ENCODE measurements around the gene TRPM2. TPM values are rescaled to one million over a fixed set of nuclear protein-coding genes. Genes with fewer than 3 reads are reported as not detected.

Gene TRPM2
- total RNA-seq, 2 donors from 2014 or later = 2.7 to 26.1 TPM

GRCh38 chr21:44349416-44349846 is 4.0 kb upstream of the TRPM2 start:
- DNase-seq (no peak), ATAC-seq (no peak)
- Mint-ChIP-seq H3K27ac (no peak overlapping the region), H3K4me1 (peaks cover 21% of the 10 kb centered on the region), H3K4me3 (peak overlapping the region; percentile 43), H3K36me3 (ENCODE audit: low read depth) (no peaks in the 10 kb centered on the region), H3K27me3 (no peaks in the 10 kb centered on the region)
- H3K9me3 ChIP-seq (ENCODE audit: control insufficient read depth, low read length, poor library complexity, severe bottlenecking) = no peaks in the 10 kb centered on the region

- no peak overlapping the region for H3K27ac Mint-ChIP-seq
- peaks cover 27% of the 10 kb centered on the region for H3K4me1 Mint-ChIP-seq
- no peaks in the 10 kb centered on the region for H3K27me3 Mint-ChIP-seq
- ATAC-seq = no peak
- H3K36me3 Mint-ChIP-seq (ENCODE audit: low read depth) = no peaks in the 10 kb centered on the region
- H3K4me3 Mint-ChIP-seq = no peak overlapping the region
- H3K9me3 ChIP-seq (ENCODE audit: control insufficient read depth, low read length, poor library complexity, severe bottlenecking) = no peaks in the 10 kb centered on the region
- DNase-seq = no peak
Observed at GRCh38 chr21:44349847-44350772, 3.3 kb upstream of the TRPM2 start.

- H3K36me3 Mint-ChIP-seq (ENCODE audit: low read depth) = peaks cover 3% of the 10 kb centered on the region
- no peaks in the 10 kb centered on the region for H3K9me3 ChIP-seq (ENCODE audit: control insufficient read depth, low read length, poor library complexity, severe bottlenecking)
- no peak for ATAC-seq
- peaks cover 32% of the 10 kb centered on the region for H3K4me1 Mint-ChIP-seq
- H3K27me3 Mint-ChIP-seq = no peaks in the 10 kb centered on the region
- no peak overlapping the region for H3K27ac Mint-ChIP-seq
- no peak for DNase-seq
- no peak overlapping the region for H3K4me3 Mint-ChIP-seq
Observed at GRCh38 chr21:44350773-44351481, 2.5 kb upstream of the TRPM2 start.

DNA sequence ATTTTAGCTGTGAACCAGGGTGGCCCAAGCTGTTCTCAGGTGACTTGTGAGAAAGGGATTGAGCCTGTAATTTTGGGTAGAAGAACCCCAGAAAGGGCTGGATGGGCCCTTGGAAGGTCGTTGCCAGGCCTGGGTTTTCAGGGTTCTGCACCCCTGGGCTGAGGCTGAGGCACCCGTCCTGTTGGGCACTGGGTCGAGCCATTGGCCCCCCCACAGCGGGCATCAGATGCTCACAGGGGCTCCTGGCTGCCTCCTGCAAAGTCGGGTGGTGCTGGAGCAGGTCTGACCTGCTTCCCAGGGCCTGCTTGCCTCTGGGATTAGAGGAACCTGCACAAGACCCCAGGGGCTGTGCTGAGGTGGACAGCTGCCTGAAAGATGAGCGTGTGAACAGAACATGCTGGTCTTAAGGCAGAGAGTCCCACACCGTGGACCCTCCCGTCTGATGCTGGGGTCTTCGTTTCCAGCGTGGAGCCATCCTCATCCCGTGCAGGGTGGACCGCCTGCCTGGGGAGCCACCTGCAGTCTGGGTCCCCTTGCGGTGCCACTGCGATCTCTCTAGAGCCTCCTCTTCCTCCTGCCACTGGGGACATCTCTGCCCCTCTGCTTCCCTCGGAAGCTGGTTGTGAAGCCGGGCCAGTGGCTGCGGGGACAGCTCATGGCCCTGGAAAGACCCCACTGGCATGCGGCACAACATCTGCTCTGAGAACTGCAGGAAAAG is 1.7 kb upstream of the TRPM2 start:
- ATAC-seq (no peak), DNase-seq (no peak)
- peaks cover 3% of the 10 kb centered on the region for H3K36me3 Mint-ChIP-seq (ENCODE audit: low read depth)
- no peaks in the 10 kb centered on the region for H3K9me3 ChIP-seq (ENCODE audit: control insufficient read depth, low read length, poor library complexity, severe bottlenecking)
- H3K27ac Mint-ChIP-seq = no peak overlapping the region
- H3K4me1 Mint-ChIP-seq = peaks cover 34% of the 10 kb centered on the region
- H3K27me3 Mint-ChIP-seq = no peaks in the 10 kb centered on the region
- H3K4me3 Mint-ChIP-seq = peak overlapping the region; percentile 93

GRCh38 chr21:44352253-44352860 is 1.1 kb upstream of the TRPM2 start:
- no peaks in the 10 kb centered on the region for H3K9me3 ChIP-seq (ENCODE audit: control insufficient read depth, low read length, poor library complexity, severe bottlenecking)
- no peak overlapping the region for H3K27ac Mint-ChIP-seq
- no peaks in the 10 kb centered on the region for H3K27me3 Mint-ChIP-seq
- H3K36me3 Mint-ChIP-seq (ENCODE audit: low read depth) = peaks cover 3% of the 10 kb centered on the region
- ATAC-seq (no peak), DNase-seq (no peak)
- H3K4me1 Mint-ChIP-seq = peaks cover 34% of the 10 kb centered on the region
- H3K4me3 Mint-ChIP-seq = peak overlapping the region; percentile 93

DNA sequence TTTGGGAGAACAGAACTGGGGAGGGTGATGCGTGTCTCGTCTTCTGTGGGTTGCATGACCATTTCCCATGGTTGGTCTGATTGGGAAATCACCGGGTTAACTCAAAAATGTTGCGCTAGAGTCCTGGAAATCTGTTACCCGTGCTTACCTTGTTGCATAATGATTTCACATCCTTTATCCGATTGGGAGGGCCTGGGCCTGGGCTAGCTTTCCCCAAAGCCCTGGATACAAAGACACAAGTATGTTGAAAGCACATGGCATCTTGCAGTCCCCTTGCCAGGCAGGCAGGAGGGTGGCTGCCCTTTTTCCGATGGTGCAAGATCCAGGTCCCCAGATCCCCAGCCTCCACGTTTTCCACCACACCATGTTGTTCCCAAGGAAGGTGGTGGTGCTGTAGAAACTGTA is 582 bp downstream of the TRPM2 start:
- peaks cover 38% of the 10 kb centered on the region for H3K4me1 Mint-ChIP-seq
- peak overlapping the region; percentile 90 for H3K27ac Mint-ChIP-seq

DNA sequence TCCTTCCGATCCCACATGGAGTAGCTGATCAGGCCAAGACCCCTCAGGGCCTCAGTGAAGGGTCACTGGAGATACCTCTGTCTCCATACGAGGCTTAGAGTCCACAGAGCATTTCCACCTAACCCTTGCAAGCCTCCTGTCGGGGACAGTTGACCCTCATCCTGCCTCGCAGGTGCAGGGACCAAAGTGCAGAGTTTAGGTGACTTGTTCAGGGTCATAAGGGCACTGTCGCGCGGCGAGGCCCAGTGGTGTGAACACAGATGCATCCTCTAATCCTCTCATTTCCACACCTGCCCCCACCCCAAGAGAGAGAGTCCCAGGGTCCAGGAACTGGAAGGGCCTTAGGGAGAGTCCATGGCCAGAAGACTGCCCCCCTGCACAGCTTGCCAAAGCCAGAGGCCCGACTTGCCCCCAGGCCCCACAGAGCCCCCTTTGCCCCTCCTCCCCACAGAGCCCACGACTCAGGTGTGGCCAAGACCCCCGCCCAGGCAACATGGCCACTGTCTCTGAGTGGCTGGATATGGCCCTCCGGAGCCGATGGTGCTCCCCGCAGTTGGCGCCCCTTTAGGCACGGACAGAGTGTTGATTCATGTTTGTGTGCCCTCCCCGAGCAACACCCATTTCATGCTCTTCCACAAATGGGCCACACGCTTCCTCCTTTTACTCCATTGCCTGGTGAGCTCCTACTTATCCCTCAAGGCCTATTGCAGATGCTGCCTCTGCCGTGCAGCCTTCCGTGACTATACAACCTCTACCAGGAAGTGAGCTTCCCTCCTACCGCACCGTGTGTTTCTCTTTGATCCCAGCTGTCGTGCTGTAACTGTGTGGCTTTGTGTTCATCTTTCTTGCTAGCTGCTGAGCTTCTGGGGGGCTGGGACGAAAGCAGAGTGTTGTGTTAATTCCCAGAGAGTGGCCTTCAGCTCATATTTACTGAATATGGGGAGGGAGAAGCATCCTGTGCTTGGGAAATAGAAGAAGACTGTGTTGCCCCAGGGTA is 1.7 kb downstream of the TRPM2 start:
- DNase-seq (no peak), ATAC-seq (no peak)
- Mint-ChIP-seq H3K27me3 (no peaks in the 10 kb centered on the region), H3K27ac (peak overlapping the region; percentile 90), H3K4me3 (peak overlapping the region; percentile 93), H3K4me1 (peaks cover 38% of the 10 kb centered on the region), H3K36me3 (ENCODE audit: low read depth) (peaks cover 3% of the 10 kb centered on the region)
- no peaks in the 10 kb centered on the region for H3K9me3 ChIP-seq (ENCODE audit: control insufficient read depth, low read length, poor library complexity, severe bottlenecking)

More for the DNA sequence above, 582 bp downstream of the TRPM2 start:
- Mint-ChIP-seq H3K4me3 (peak overlapping the region; percentile 93), H3K36me3 (ENCODE audit: low read depth) (peaks cover 3% of the 10 kb centered on the region), H3K27me3 (no peaks in the 10 kb centered on the region)
- ATAC-seq (peak; percentile 17), DNase-seq (no peak)
- H3K9me3 ChIP-seq (ENCODE audit: control insufficient read depth, low read length, poor library complexity, severe bottlenecking) = no peaks in the 10 kb centered on the region

- no peaks in the 10 kb centered on the region for H3K27me3 Mint-ChIP-seq
- H3K27ac Mint-ChIP-seq = no peak overlapping the region
- ATAC-seq (no peak), DNase-seq (no peak)
- H3K4me1 Mint-ChIP-seq = peaks cover 38% of the 10 kb centered on the region
- peaks cover 3% of the 10 kb centered on the region for H3K36me3 Mint-ChIP-seq (ENCODE audit: low read depth)
- H3K9me3 ChIP-seq (ENCODE audit: control insufficient read depth, low read length, poor library complexity, severe bottlenecking) = no peaks in the 10 kb centered on the region
- H3K4me3 Mint-ChIP-seq = no peak overlapping the region
Observed at GRCh38 chr21:44356160-44356559, 2.7 kb downstream of the TRPM2 start.

- DNase-seq (no peak), ATAC-seq (no peak)
- no peak overlapping the region for H3K27ac Mint-ChIP-seq
- peaks cover 38% of the 10 kb centered on the region for H3K4me1 Mint-ChIP-seq
- H3K27me3 Mint-ChIP-seq = no peaks in the 10 kb centered on the region
- H3K4me3 Mint-ChIP-seq = no peak overlapping the region
- no peaks in the 10 kb centered on the region for H3K9me3 ChIP-seq (ENCODE audit: control insufficient read depth, low read length, poor library complexity, severe bottlenecking)
- peaks cover 3% of the 10 kb centered on the region for H3K36me3 Mint-ChIP-seq (ENCODE audit: low read depth)
Observed at GRCh38 chr21:44356636-44357035, 3.2 kb downstream of the TRPM2 start.

DNA sequence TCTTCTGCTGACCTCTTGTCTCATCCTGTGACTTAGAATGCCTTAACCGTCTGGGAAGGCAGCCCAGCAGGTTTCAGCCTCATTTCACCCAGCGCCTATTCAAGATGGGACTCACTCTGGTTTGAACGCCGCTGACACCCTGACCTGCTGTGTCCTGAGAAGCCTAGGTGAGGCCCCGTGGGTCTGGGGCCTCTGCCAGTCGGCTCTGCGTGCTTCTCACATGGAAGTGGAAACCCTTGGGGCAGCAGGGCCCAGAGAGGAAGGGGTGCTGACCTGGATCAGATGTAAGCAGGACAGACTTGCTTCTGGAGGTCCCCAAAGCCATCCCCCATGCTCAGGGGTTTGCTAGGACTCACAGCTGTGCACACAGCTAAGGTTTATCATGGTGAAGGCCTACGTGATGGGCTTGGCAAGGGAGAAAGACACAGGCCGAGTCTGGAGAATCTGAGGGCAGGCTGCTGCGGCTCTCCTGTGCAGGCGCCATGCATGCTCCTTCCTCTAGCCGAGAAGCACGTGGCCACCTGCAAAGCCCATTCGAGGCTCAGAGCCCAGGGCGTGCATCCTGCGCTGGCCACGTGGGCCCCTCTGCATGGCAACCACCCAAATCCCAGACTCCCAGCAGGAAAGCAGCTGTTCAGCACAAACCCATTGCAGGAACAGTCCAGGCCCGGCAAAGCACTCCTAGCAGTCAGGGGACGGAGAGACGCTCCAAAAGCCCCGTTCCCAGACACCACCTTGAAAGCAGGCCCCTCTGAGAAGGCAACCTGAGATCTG is 3.8 kb downstream of the TRPM2 start:
- no peak for DNase-seq
- Mint-ChIP-seq H3K36me3 (ENCODE audit: low read depth) (peaks cover 3% of the 10 kb centered on the region), H3K4me3 (no peak overlapping the region), H3K27ac (no peak overlapping the region), H3K27me3 (no peaks in the 10 kb centered on the region), H3K4me1 (peaks cover 37% of the 10 kb centered on the region)
- H3K9me3 ChIP-seq (ENCODE audit: control insufficient read depth, low read length, poor library complexity, severe bottlenecking) = no peaks in the 10 kb centered on the region
- no peak for ATAC-seq

DNA sequence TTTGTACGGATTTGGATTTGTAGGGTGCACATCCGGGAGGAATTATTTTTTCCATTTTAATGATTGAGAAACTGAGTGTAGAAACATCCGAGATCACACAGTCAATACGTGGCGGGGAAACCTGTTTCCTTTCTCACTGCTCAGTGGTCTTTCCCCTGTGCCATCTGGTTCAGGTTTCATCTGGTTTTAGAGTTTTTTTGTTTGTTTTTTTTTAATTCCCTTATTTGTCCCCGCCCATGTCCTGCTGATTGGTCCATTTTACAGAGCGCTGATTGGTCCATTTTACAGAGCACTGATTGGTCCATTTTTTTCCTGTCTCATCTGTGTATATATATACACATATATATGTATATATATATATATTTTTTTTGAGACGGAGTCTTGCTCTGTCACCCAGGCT is 6.0 kb downstream of the TRPM2 start:
- no peaks in the 10 kb centered on the region for H3K27me3 Mint-ChIP-seq
- H3K36me3 Mint-ChIP-seq (ENCODE audit: low read depth) = peaks cover 3% of the 10 kb centered on the region
- no peak overlapping the region for H3K27ac Mint-ChIP-seq
- peaks cover 17% of the 10 kb centered on the region for H3K4me1 Mint-ChIP-seq
- no peak overlapping the region for H3K4me3 Mint-ChIP-seq
- ATAC-seq (no peak), DNase-seq (no peak)
- no peaks in the 10 kb centered on the region for H3K9me3 ChIP-seq (ENCODE audit: control insufficient read depth, low read length, poor library complexity, severe bottlenecking)
